Activated naive CD4-positive, alpha-beta T cell treated with anti-CD3 and anti-CD28 coated beads, Interleukin-2, amount 50 U/mL, for 24 hours (primary cell): ENCODE results near the gene ROS1.
"Not testable (repeated sequence)": the region's sequence is repeated elsewhere in the genome, so short reads cannot be mapped to it uniquely, and the experiment has no call there.

Source experiments
- H3K27ac Mint-ChIP-seq: one replicate; pipeline ENCODE4 v1.8.0; 2021; ENCODE audit warnings: mild to moderate bottlenecking, mixed read lengths
- H3K27me3 Mint-ChIP-seq: one replicate; pipeline ENCODE4 v1.8.0; 2021; ENCODE audit warnings: mixed read lengths
- H3K36me3 Mint-ChIP-seq: one replicate; pipeline ENCODE4 v1.8.0; 2021; ENCODE audit warnings: mixed read lengths
- H3K4me1 Mint-ChIP-seq: one replicate; pipeline ENCODE4 v1.8.0; 2021; ENCODE audit warnings: mixed read lengths
- H3K4me3 Mint-ChIP-seq: one replicate; pipeline ENCODE4 v1.8.0; 2021; ENCODE audit warnings: mild to moderate bottlenecking, mixed read lengths
- H3K9me3 Mint-ChIP-seq: one replicate; pipeline ENCODE4 v1.8.0; 2021; ENCODE audit warnings: mixed read lengths

The ROS1 gene

GRCh38 chr6:117448732-117449485 is 23.2 kb upstream of the ROS1 start:
- Mint-ChIP-seq H3K9me3 (no peaks in the 10 kb centered on the region), H3K36me3 (no peaks in the 10 kb centered on the region), H3K4me3 (no peak overlapping the region), H3K27me3 (peaks cover 20% of the 10 kb centered on the region), H3K27ac (no peak overlapping the region), H3K4me1 (no peaks in the 10 kb centered on the region)

GRCh38 chr6:117448011-117448410 is 22.3 kb upstream of the ROS1 start:
- no peaks in the 10 kb centered on the region for H3K36me3 Mint-ChIP-seq

GRCh38 chr6:117446861-117447260 is 21.1 kb upstream of the ROS1 start:
- H3K27me3 Mint-ChIP-seq, result peaks cover 31% of the 10 kb centered on the region
- no peaks in the 10 kb centered on the region for H3K36me3 Mint-ChIP-seq
- no peak overlapping the region for H3K27ac Mint-ChIP-seq
- H3K9me3 Mint-ChIP-seq, result no peaks in the 10 kb centered on the region
- no peaks in the 10 kb centered on the region for H3K4me1 Mint-ChIP-seq
- H3K4me3 Mint-ChIP-seq, result no peak overlapping the region

More at GRCh38 chr6:117448011-117448410, 22.3 kb upstream of the ROS1 start:
- H3K4me1 Mint-ChIP-seq, result no peaks in the 10 kb centered on the region
- no peak overlapping the region for H3K27ac Mint-ChIP-seq
- no peaks in the 10 kb centered on the region for H3K9me3 Mint-ChIP-seq
- peaks cover 22% of the 10 kb centered on the region for H3K27me3 Mint-ChIP-seq
- no peak overlapping the region for H3K4me3 Mint-ChIP-seq

GRCh38 chr6:117444600-117444999 is 18.9 kb upstream of the ROS1 start:
- Mint-ChIP-seq H3K27ac (no peak overlapping the region), H3K4me3 (no peak overlapping the region), H3K9me3 (no peaks in the 10 kb centered on the region), H3K27me3 (peaks cover 33% of the 10 kb centered on the region), H3K4me1 (no peaks in the 10 kb centered on the region), H3K36me3 (no peaks in the 10 kb centered on the region)

- H3K36me3 Mint-ChIP-seq, H3K27ac Mint-ChIP-seq, H3K4me1 Mint-ChIP-seq, H3K4me3 Mint-ChIP-seq, H3K9me3 Mint-ChIP-seq: not testable (repeated sequence)
- H3K27me3 Mint-ChIP-seq, result peaks cover 29% of the 10 kb centered on the region
Measured at GRCh38 chr6:117442313-117442712, 16.6 kb upstream of the ROS1 start.

- no peak overlapping the region for H3K27ac Mint-ChIP-seq
- H3K4me3 Mint-ChIP-seq, result no peak overlapping the region
- H3K27me3 Mint-ChIP-seq, result peaks cover 29% of the 10 kb centered on the region
- no peaks in the 10 kb centered on the region for H3K4me1 Mint-ChIP-seq
- no peaks in the 10 kb centered on the region for H3K36me3 Mint-ChIP-seq
- H3K9me3 Mint-ChIP-seq, result no peaks in the 10 kb centered on the region
Measured at GRCh38 chr6:117441824-117442264, 16.1 kb upstream of the ROS1 start.

GRCh38 chr6:117440706-117441525 is 15.2 kb upstream of the ROS1 start:
- Mint-ChIP-seq H3K36me3 (no peaks in the 10 kb centered on the region), H3K27ac (no peak overlapping the region), H3K4me3 (no peak overlapping the region), H3K27me3 (peaks cover 31% of the 10 kb centered on the region), H3K9me3 (no peaks in the 10 kb centered on the region), H3K4me1 (no peaks in the 10 kb centered on the region)

GRCh38 chr6:117432273-117432672 is 6.5 kb upstream of the ROS1 start:
- Mint-ChIP-seq H3K27ac (no peak overlapping the region), H3K4me3 (no peak overlapping the region), H3K9me3 (no peaks in the 10 kb centered on the region), H3K36me3 (no peaks in the 10 kb centered on the region), H3K27me3 (peaks cover 27% of the 10 kb centered on the region), H3K4me1 (no peaks in the 10 kb centered on the region)

- Mint-ChIP-seq H3K4me1 (no peaks in the 10 kb centered on the region), H3K9me3 (no peaks in the 10 kb centered on the region), H3K4me3 (no peak overlapping the region), H3K27ac (no peak overlapping the region), H3K27me3 (peaks cover 14% of the 10 kb centered on the region), H3K36me3 (no peaks in the 10 kb centered on the region)
Measured at GRCh38 chr6:117423754-117424153, 2.0 kb downstream of the ROS1 start.

GRCh38 chr6:117418320-117418719 is 7.4 kb downstream of the ROS1 start:
- no peak overlapping the region for H3K4me3 Mint-ChIP-seq
- no peaks in the 10 kb centered on the region for H3K36me3 Mint-ChIP-seq
- H3K9me3 Mint-ChIP-seq, result no peaks in the 10 kb centered on the region
- H3K27me3 Mint-ChIP-seq, result peaks cover 9% of the 10 kb centered on the region
- no peak overlapping the region for H3K27ac Mint-ChIP-seq
- no peaks in the 10 kb centered on the region for H3K4me1 Mint-ChIP-seq

- no peaks in the 10 kb centered on the region for H3K4me1 Mint-ChIP-seq
- no peak overlapping the region for H3K4me3 Mint-ChIP-seq
- no peaks in the 10 kb centered on the region for H3K9me3 Mint-ChIP-seq
- no peak overlapping the region for H3K27ac Mint-ChIP-seq
- no peaks in the 10 kb centered on the region for H3K36me3 Mint-ChIP-seq
- H3K27me3 Mint-ChIP-seq, result peaks cover 8% of the 10 kb centered on the region
Measured at GRCh38 chr6:117417851-117418250, 7.9 kb downstream of the ROS1 start.

GRCh38 chr6:117414770-117415169 is 11.0 kb downstream of the ROS1 start:
- Mint-ChIP-seq H3K36me3 (no peaks in the 10 kb centered on the region), H3K27me3 (peaks cover 7% of the 10 kb centered on the region), H3K27ac (no peak overlapping the region), H3K4me1 (no peaks in the 10 kb centered on the region), H3K9me3 (no peaks in the 10 kb centered on the region), H3K4me3 (no peak overlapping the region)

- Mint-ChIP-seq H3K9me3 (no peaks in the 10 kb centered on the region), H3K36me3 (no peaks in the 10 kb centered on the region), H3K27ac (no peak overlapping the region), H3K4me3 (no peak overlapping the region), H3K4me1 (no peaks in the 10 kb centered on the region), H3K27me3 (peaks cover 8% of the 10 kb centered on the region)
Measured at GRCh38 chr6:117411474-117411873, 14.3 kb downstream of the ROS1 start.

- H3K36me3 Mint-ChIP-seq, result no peaks in the 10 kb centered on the region
- no peak overlapping the region for H3K27ac Mint-ChIP-seq
- H3K4me1 Mint-ChIP-seq, result no peaks in the 10 kb centered on the region
- no peak overlapping the region for H3K4me3 Mint-ChIP-seq
- H3K27me3 Mint-ChIP-seq, result peaks cover 10% of the 10 kb centered on the region
- H3K9me3 Mint-ChIP-seq, result no peaks in the 10 kb centered on the region
Measured at GRCh38 chr6:117409863-117410262, 15.9 kb downstream of the ROS1 start.

GRCh38 chr6:117409420-117409819 is 16.3 kb downstream of the ROS1 start:
- Mint-ChIP-seq H3K27me3 (peaks cover 10% of the 10 kb centered on the region), H3K36me3 (no peaks in the 10 kb centered on the region), H3K4me1 (no peaks in the 10 kb centered on the region), H3K27ac (no peak overlapping the region), H3K4me3 (no peak overlapping the region), H3K9me3 (no peaks in the 10 kb centered on the region)

- H3K4me1 Mint-ChIP-seq, result no peaks in the 10 kb centered on the region
- H3K27me3 Mint-ChIP-seq, result peaks cover 3% of the 10 kb centered on the region
- no peak overlapping the region for H3K4me3 Mint-ChIP-seq
- H3K27ac Mint-ChIP-seq, result no peak overlapping the region
- no peaks in the 10 kb centered on the region for H3K36me3 Mint-ChIP-seq
- no peaks in the 10 kb centered on the region for H3K9me3 Mint-ChIP-seq
Measured at GRCh38 chr6:117404548-117404947, 21.2 kb downstream of the ROS1 start.
